Astrocyte (in vitro differentiated cells and primary cell): ENCODE measurements around the gene WWC2. TPM values are rescaled to one million over a fixed set of nuclear protein-coding genes. Genes with fewer than 3 reads are reported as not detected.
A peak's percentile ranks its signal among the peaks of the same experiment; 100 is the strongest.

ENCODE experiments used
- DNase-seq: peaks from one replicate; pipeline ENCODE4 v3.0.0-alpha.2; 2010; ENCODE audit warnings: low read depth
- FAIRE-seq: peaks from 2 replicates; lab custom pipeline; 2011; peaks lifted over from hg19 to GRCh38; lab: Jason Lieb, UNC
- H2AFZ ChIP-seq: 2 replicates; pipeline ENCODE4 v1.6.0; 2012; ENCODE audit warnings: low read depth, low read length, inconsistent platforms
- H3K27ac ChIP-seq: 2 replicates; pipeline ENCODE4 v1.5.1; 2011; ENCODE audit warnings: low read depth, low read length, inconsistent platforms
- H3K27me3 ChIP-seq: 2 replicates; pipeline ENCODE4 v1.6.0; 2011; ENCODE audit warnings: low read length, inconsistent platforms; ENCODE audit not compliant: insufficient read depth
- H3K36me3 ChIP-seq: 2 replicates; pipeline ENCODE4 v1.5.1; 2011; ENCODE audit warnings: low read length, inconsistent platforms; ENCODE audit not compliant: insufficient read depth
- H3K4me1 ChIP-seq: 2 replicates; pipeline ENCODE4 v1.5.1; 2011; ENCODE audit warnings: low read length, inconsistent platforms; ENCODE audit not compliant: insufficient read depth
- H3K4me2 ChIP-seq: 2 replicates; pipeline ENCODE4 v1.6.0; 2012; ENCODE audit warnings: low read length, inconsistent platforms
- H3K4me3 ChIP-seq: 2 replicates; pipeline ENCODE4 v1.5.1; 2011; ENCODE audit warnings: low read depth, mild to moderate bottlenecking, low read length, inconsistent platforms; ENCODE audit not compliant: insufficient read depth
- H3K79me2 ChIP-seq: 2 replicates; pipeline ENCODE4 v1.6.0; 2012; ENCODE audit warnings: mild to moderate bottlenecking, low read length, inconsistent platforms; ENCODE audit not compliant: insufficient read depth
- H3K9ac ChIP-seq: 2 replicates; pipeline ENCODE4 v1.6.0; 2012; ENCODE audit warnings: mild to moderate bottlenecking, low read length, inconsistent platforms
- H3K9me3 ChIP-seq: 2 replicates; pipeline ENCODE4 v1.5.1; 2012; ENCODE audit warnings: low read depth, mild to moderate bottlenecking, low read length, inconsistent platforms; ENCODE audit not compliant: insufficient read depth
- H4K20me1 ChIP-seq: 2 replicates; pipeline ENCODE4 v1.6.0; 2012; ENCODE audit warnings: low read length, inconsistent platforms; ENCODE audit not compliant: insufficient read depth
- H3K27ac Mint-ChIP-seq: one replicate; pipeline ENCODE4 v1.8.0; 2021; ENCODE audit warnings: mild to moderate bottlenecking, mixed read lengths; ENCODE audit not compliant: unreplicated experiment
- H3K27me3 Mint-ChIP-seq: one replicate; pipeline ENCODE4 v1.8.0; 2021; ENCODE audit warnings: low read depth, mixed read lengths; ENCODE audit not compliant: unreplicated experiment
- H3K36me3 Mint-ChIP-seq: one replicate; pipeline ENCODE4 v1.8.0; 2021; ENCODE audit warnings: low read depth, mixed read lengths; ENCODE audit not compliant: unreplicated experiment
- H3K4me1 Mint-ChIP-seq: one replicate; pipeline ENCODE4 v1.8.0; 2021; ENCODE audit warnings: low read depth, mixed read lengths; ENCODE audit not compliant: unreplicated experiment
- H3K4me3 Mint-ChIP-seq: one replicate; pipeline ENCODE4 v1.8.0; 2021; ENCODE audit warnings: mild to moderate bottlenecking, moderate library complexity, mixed read lengths; ENCODE audit not compliant: unreplicated experiment
- H3K9me3 Mint-ChIP-seq: one replicate; pipeline ENCODE4 v1.8.0; 2021; ENCODE audit warnings: mild to moderate bottlenecking, mixed read lengths; ENCODE audit not compliant: unreplicated experiment
- EZH2 ChIP-seq: IDR thresholded peaks from 2 replicates; pipeline ENCODE4 v1.6.1; 2012; ENCODE audit warnings: mild to moderate bottlenecking, low read length, inconsistent platforms; ENCODE audit not compliant: insufficient read depth
- total RNA-seq: library from RNA; stranded (reverse); gene quantifications from 2 replicates; pipeline ENCODE4 v1.2.1, GENCODE V29; 2021
- TF ChIP-seq, protein P1 (sequence below): IDR thresholded peaks from 2 replicates; pipeline ENCODE4 v1.5.1; 2011; ENCODE audit warnings: low read depth, mild to moderate bottlenecking, inconsistent platforms, low read length, moderate library complexity; ENCODE audit not compliant: insufficient read depth

The WWC2 gene
- total RNA-seq, 1 donor from 2014 or later = 62.6 TPM

GRCh38 chr4:183195534-183195933, 96.5 kb downstream of the WWC2 start:
- peaks cover 19% of the 10 kb centered on the region for H4K20me1 ChIP-seq
- no peaks in the 10 kb centered on the region for H3K36me3 ChIP-seq
- no peak overlapping the region for H3K4me3 ChIP-seq
- DNase-seq (no peak), FAIRE-seq (no peak)
- Mint-ChIP-seq H3K27ac (no peak overlapping the region), H3K27me3 (no peaks in the 10 kb centered on the region), H3K4me3 (no peak overlapping the region), H3K36me3 (peaks cover 4% of the 10 kb centered on the region), H3K9me3 (no peaks in the 10 kb centered on the region), H3K4me1 (peaks cover 9% of the 10 kb centered on the region)
- peaks cover 33% of the 10 kb centered on the region for H3K79me2 ChIP-seq
- H2AFZ ChIP-seq = no peak overlapping the region
- H3K4me2 ChIP-seq = no peak overlapping the region
- H3K27me3 ChIP-seq = no peaks in the 10 kb centered on the region
- no peak overlapping the region for H3K9ac ChIP-seq
- H3K9me3 ChIP-seq = no peaks in the 10 kb centered on the region
- H3K4me1 ChIP-seq = peaks cover under 1% of the 10 kb centered on the region
- no peak overlapping the region for H3K27ac ChIP-seq
- TF ChIP-seq, protein P1, sequence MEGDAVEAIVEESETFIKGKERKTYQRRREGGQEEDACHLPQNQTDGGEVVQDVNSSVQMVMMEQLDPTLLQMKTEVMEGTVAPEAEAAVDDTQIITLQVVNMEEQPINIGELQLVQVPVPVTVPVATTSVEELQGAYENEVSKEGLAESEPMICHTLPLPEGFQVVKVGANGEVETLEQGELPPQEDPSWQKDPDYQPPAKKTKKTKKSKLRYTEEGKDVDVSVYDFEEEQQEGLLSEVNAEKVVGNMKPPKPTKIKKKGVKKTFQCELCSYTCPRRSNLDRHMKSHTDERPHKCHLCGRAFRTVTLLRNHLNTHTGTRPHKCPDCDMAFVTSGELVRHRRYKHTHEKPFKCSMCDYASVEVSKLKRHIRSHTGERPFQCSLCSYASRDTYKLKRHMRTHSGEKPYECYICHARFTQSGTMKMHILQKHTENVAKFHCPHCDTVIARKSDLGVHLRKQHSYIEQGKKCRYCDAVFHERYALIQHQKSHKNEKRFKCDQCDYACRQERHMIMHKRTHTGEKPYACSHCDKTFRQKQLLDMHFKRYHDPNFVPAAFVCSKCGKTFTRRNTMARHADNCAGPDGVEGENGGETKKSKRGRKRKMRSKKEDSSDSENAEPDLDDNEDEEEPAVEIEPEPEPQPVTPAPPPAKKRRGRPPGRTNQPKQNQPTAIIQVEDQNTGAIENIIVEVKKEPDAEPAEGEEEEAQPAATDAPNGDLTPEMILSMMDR = no peak
- TF ChIP-seq EZH2 = no peak

GRCh38 chr4:183197140-183197539, 98.1 kb downstream of the WWC2 start:
- H2AFZ ChIP-seq = no peak overlapping the region
- FAIRE-seq (no peak), DNase-seq (no peak)
- no peak overlapping the region for H3K4me3 ChIP-seq
- Mint-ChIP-seq H3K27ac (no peak overlapping the region), H3K9me3 (no peaks in the 10 kb centered on the region), H3K4me3 (no peak overlapping the region), H3K27me3 (no peaks in the 10 kb centered on the region), H3K4me1 (peaks cover 11% of the 10 kb centered on the region), H3K36me3 (peaks cover 6% of the 10 kb centered on the region)
- H3K4me2 ChIP-seq = no peak overlapping the region
- H3K36me3 ChIP-seq = no peaks in the 10 kb centered on the region
- H3K9me3 ChIP-seq = no peaks in the 10 kb centered on the region
- no peak overlapping the region for H3K9ac ChIP-seq
- H3K4me1 ChIP-seq = peaks cover 13% of the 10 kb centered on the region
- H3K27ac ChIP-seq = no peak overlapping the region
- no peaks in the 10 kb centered on the region for H3K27me3 ChIP-seq
- peaks cover 29% of the 10 kb centered on the region for H3K79me2 ChIP-seq
- TF ChIP-seq, protein P1 = no peak
- H4K20me1 ChIP-seq = peaks cover 13% of the 10 kb centered on the region

DNA sequence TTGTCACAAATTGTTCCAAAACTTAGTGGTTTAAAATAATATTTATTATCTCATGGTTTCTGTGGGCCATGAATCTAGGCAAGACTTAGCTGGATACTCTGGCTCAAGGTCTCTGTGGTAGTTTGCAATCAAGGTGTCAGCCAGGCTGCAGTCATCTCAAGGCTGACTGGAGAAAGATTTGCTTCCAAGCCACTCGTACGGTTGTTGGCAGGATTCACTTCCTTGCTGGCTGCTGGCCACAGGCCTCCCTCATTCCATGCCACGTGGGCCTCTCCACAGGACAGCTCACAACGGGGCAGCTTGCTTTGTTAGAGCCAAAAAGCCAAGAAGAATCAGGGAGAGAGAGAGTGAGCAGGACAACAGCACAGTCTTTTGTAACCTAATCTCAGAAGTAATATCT, 101.4 kb downstream of the WWC2 start:
- FAIRE-seq = peak; percentile 72
- Histone ChIP-seq H3K27ac (peak overlapping the region; percentile 15), H3K4me2 (peak overlapping the region; percentile 21), H3K9me3 (no peaks in the 10 kb centered on the region), H2AFZ (no peak overlapping the region), H3K4me1 (peaks cover 13% of the 10 kb centered on the region), H4K20me1 (peaks cover 11% of the 10 kb centered on the region), H3K9ac (peak overlapping the region; percentile 10), H3K36me3 (no peaks in the 10 kb centered on the region), H3K4me3 (no peak overlapping the region), H3K27me3 (no peaks in the 10 kb centered on the region), H3K79me2 (peaks cover 21% of the 10 kb centered on the region)
- Mint-ChIP-seq H3K4me3 (no peak overlapping the region), H3K9me3 (no peaks in the 10 kb centered on the region), H3K36me3 (peaks cover 6% of the 10 kb centered on the region), H3K4me1 (peaks cover 6% of the 10 kb centered on the region), H3K27me3 (no peaks in the 10 kb centered on the region), H3K27ac (no peak overlapping the region)
- TF ChIP-seq, protein P1 = no peak
- no peak for TF ChIP-seq EZH2
- peak; percentile 94 for DNase-seq
